Vagina (tissue), 2 donors: Measurements from ENCODE around the gene MYO3B.

Source experiments
- POLR2AphosphoS5 ChIP-seq, 2 donors: sonication (generic); formaldehyde crosslinking; IDR thresholded peaks; one replicate each; pipeline ENCODE4 v1.9.0; 2017; ENCODE audit warnings: antibody characterized with exemption in 2 of 2, mild to moderate bottlenecking in 2 of 2, low read depth in 1 of 2; ENCODE audit not compliant: insufficient read depth in 1 of 2
- TF ChIP-seq, protein P1 (sequence below), 3 experiments: fragments of 450-650 bp in 2 of 3; fragments of 200-600 bp in 1 of 3; sonication (generic) in 1 of 3; IDR thresholded peaks; one replicate each; pipeline ENCODE4 v1.5.1; 2017 to 2019; ENCODE audit warnings: antibody characterized with exemption in 3 of 3, mild to moderate bottlenecking in 2 of 3, moderate library complexity in 2 of 3

- TF ChIP-seq, protein P1, sequence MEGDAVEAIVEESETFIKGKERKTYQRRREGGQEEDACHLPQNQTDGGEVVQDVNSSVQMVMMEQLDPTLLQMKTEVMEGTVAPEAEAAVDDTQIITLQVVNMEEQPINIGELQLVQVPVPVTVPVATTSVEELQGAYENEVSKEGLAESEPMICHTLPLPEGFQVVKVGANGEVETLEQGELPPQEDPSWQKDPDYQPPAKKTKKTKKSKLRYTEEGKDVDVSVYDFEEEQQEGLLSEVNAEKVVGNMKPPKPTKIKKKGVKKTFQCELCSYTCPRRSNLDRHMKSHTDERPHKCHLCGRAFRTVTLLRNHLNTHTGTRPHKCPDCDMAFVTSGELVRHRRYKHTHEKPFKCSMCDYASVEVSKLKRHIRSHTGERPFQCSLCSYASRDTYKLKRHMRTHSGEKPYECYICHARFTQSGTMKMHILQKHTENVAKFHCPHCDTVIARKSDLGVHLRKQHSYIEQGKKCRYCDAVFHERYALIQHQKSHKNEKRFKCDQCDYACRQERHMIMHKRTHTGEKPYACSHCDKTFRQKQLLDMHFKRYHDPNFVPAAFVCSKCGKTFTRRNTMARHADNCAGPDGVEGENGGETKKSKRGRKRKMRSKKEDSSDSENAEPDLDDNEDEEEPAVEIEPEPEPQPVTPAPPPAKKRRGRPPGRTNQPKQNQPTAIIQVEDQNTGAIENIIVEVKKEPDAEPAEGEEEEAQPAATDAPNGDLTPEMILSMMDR (IDR thresholded peaks at IDR 0.05), result no peak
- no peak for TF ChIP-seq POLR2AphosphoS5 (IDR thresholded peaks at IDR 0.05; ENCODE audit: insufficient read depth in 1 of 2, low read depth in 1 of 2)
Observed at GRCh38 chr2:170227507-170227947, 49.6 kb downstream of the MYO3B start.
